ENCODE data around the gene GALNT3. TPM values are rescaled to one million over a fixed set of nuclear protein-coding genes. Genes with fewer than 3 reads are reported as not detected.

GALNT3 gene
- total RNA-seq, 2 experiments from 2014 or later = 27.7 to 28.0 TPM

- Mint-ChIP-seq H3K36me3 (ENCODE audit: low read depth) (peaks cover 14% of the 10 kb centered on the region), H3K9me3 (no peaks in the 10 kb centered on the region), H3K4me1 (peaks cover 1% of the 10 kb centered on the region), H3K4me3 (no peak overlapping the region), H3K27ac (no peak overlapping the region), H3K27me3 (no peaks in the 10 kb centered on the region)
- no peak for DNase-seq
- POLR2A ChIA-PET = no interaction called here
- CTCF ChIA-PET = no interaction called here
These were observed 27.6 kb downstream of the GALNT3 start for GRCh38 chr2:165766326-165766927.

GRCh38 chr2:165762723-165763122 is 31.3 kb downstream of the GALNT3 start:
- Mint-ChIP-seq H3K36me3 (ENCODE audit: low read depth) (peaks cover 18% of the 10 kb centered on the region), H3K9me3 (no peaks in the 10 kb centered on the region), H3K27ac (no peak overlapping the region), H3K4me1 (peaks cover 1% of the 10 kb centered on the region), H3K4me3 (no peak overlapping the region), H3K27me3 (no peaks in the 10 kb centered on the region)
- no peak for DNase-seq
- ChIA-PET POLR2A (no interaction called here), CTCF (no interaction called here)

- Mint-ChIP-seq H3K36me3 (ENCODE audit: low read depth) (peaks cover 30% of the 10 kb centered on the region), H3K27ac (no peak overlapping the region), H3K9me3 (no peaks in the 10 kb centered on the region), H3K27me3 (no peaks in the 10 kb centered on the region), H3K4me3 (no peak overlapping the region), H3K4me1 (no peaks in the 10 kb centered on the region)
- ChIA-PET POLR2A (no interaction called here), CTCF (no interaction called here)
- no peak for DNase-seq
These were observed 36.0 kb downstream of the GALNT3 start for GRCh38 chr2:165757906-165758675.

GRCh38 chr2:165746501-165746900 is 47.5 kb downstream of the GALNT3 start:
- ChIA-PET CTCF (no interaction called here), POLR2A (interaction anchor here (1.0 kb wide), 1 partner anchor 9 kb away, joined by 3 read pairs; no protein-coding TSS in a partner anchor)
- Mint-ChIP-seq H3K4me3 (no peak overlapping the region), H3K4me1 (peaks cover 3% of the 10 kb centered on the region), H3K36me3 (ENCODE audit: low read depth) (peaks cover 50% of the 10 kb centered on the region), H3K9me3 (no peaks in the 10 kb centered on the region), H3K27ac (no peak overlapping the region), H3K27me3 (no peaks in the 10 kb centered on the region)
- DNase-seq = no peak

- no peaks in the 10 kb centered on the region for H3K27me3 Mint-ChIP-seq
- no peak overlapping the region for H3K27ac Mint-ChIP-seq
- H3K9me3 Mint-ChIP-seq = no peaks in the 10 kb centered on the region
- peaks cover 50% of the 10 kb centered on the region for H3K36me3 Mint-ChIP-seq (ENCODE audit: low read depth)
- no peak overlapping the region for H3K4me3 Mint-ChIP-seq
- CTCF ChIA-PET = no interaction called here
- DNase-seq = no peak
- POLR2A ChIA-PET = no interaction called here
- peaks cover 3% of the 10 kb centered on the region for H3K4me1 Mint-ChIP-seq
These were observed 48.1 kb downstream of the GALNT3 start for GRCh38 chr2:165745916-165746315.

- H3K27ac Mint-ChIP-seq = no peak overlapping the region
- peaks cover 34% of the 10 kb centered on the region for H3K36me3 Mint-ChIP-seq (ENCODE audit: low read depth)
- peaks cover 3% of the 10 kb centered on the region for H3K4me1 Mint-ChIP-seq
- H3K27me3 Mint-ChIP-seq = no peaks in the 10 kb centered on the region
- CTCF ChIA-PET = no interaction called here
- POLR2A ChIA-PET = no interaction called here
- no peaks in the 10 kb centered on the region for H3K9me3 Mint-ChIP-seq
- no peak overlapping the region for H3K4me3 Mint-ChIP-seq
- DNase-seq = no peak
These were observed 50.6 kb downstream of the GALNT3 start for GRCh38 chr2:165743442-165743841.

GRCh38 chr2:165725421-165725820 is 68.6 kb downstream of the GALNT3 start:
- no peaks in the 10 kb centered on the region for H3K9me3 Mint-ChIP-seq
- DNase-seq = no peak
- H3K27ac Mint-ChIP-seq = no peak overlapping the region
- POLR2A ChIA-PET = no interaction called here
- H3K36me3 Mint-ChIP-seq (ENCODE audit: low read depth) = no peaks in the 10 kb centered on the region
- H3K4me3 Mint-ChIP-seq = no peak overlapping the region
- H3K27me3 Mint-ChIP-seq = peaks cover 7% of the 10 kb centered on the region
- CTCF ChIA-PET = no interaction called here
- H3K4me1 Mint-ChIP-seq = no peaks in the 10 kb centered on the region

- ChIA-PET CTCF (no interaction called here), POLR2A (no interaction called here)
- Mint-ChIP-seq H3K9me3 (no peaks in the 10 kb centered on the region), H3K27me3 (peaks cover 6% of the 10 kb centered on the region), H3K4me3 (no peak overlapping the region), H3K27ac (no peak overlapping the region), H3K4me1 (no peaks in the 10 kb centered on the region), H3K36me3 (ENCODE audit: low read depth) (no peaks in the 10 kb centered on the region)
- no peak for DNase-seq
These were observed 73.5 kb downstream of the GALNT3 start for GRCh38 chr2:165720511-165720910.

GRCh38 chr2:165718610-165719210 is 75.3 kb downstream of the GALNT3 start:
- peaks cover 5% of the 10 kb centered on the region for H3K27me3 Mint-ChIP-seq
- H3K36me3 Mint-ChIP-seq (ENCODE audit: low read depth) = no peaks in the 10 kb centered on the region
- H3K27ac Mint-ChIP-seq = no peak overlapping the region
- no peaks in the 10 kb centered on the region for H3K4me1 Mint-ChIP-seq
- no peak overlapping the region for H3K4me3 Mint-ChIP-seq
- no peaks in the 10 kb centered on the region for H3K9me3 Mint-ChIP-seq
- no peak for DNase-seq
- CTCF ChIA-PET = no interaction called here
- POLR2A ChIA-PET = no interaction called here

GRCh38 chr2:165716091-165716490 is 78.0 kb downstream of the GALNT3 start:
- Mint-ChIP-seq H3K27ac (no peak overlapping the region), H3K9me3 (no peaks in the 10 kb centered on the region), H3K36me3 (ENCODE audit: low read depth) (no peaks in the 10 kb centered on the region), H3K4me3 (no peak overlapping the region), H3K27me3 (peaks cover 4% of the 10 kb centered on the region), H3K4me1 (no peaks in the 10 kb centered on the region)
- POLR2A ChIA-PET = no interaction called here
- CTCF ChIA-PET = no interaction called here
- no peak for DNase-seq

- H3K4me1 Mint-ChIP-seq = no peaks in the 10 kb centered on the region
- DNase-seq = no peak
- ChIA-PET CTCF (no interaction called here), POLR2A (no interaction called here)
- H3K27me3 Mint-ChIP-seq = peaks cover 2% of the 10 kb centered on the region
- no peaks in the 10 kb centered on the region for H3K9me3 Mint-ChIP-seq
- H3K27ac Mint-ChIP-seq = no peak overlapping the region
- no peaks in the 10 kb centered on the region for H3K36me3 Mint-ChIP-seq (ENCODE audit: low read depth)
- no peak overlapping the region for H3K4me3 Mint-ChIP-seq
These were observed 87.0 kb downstream of the GALNT3 start for GRCh38 chr2:165706960-165707487.

- Mint-ChIP-seq H3K27ac (no peak overlapping the region), H3K4me3 (no peak overlapping the region), H3K9me3 (no peaks in the 10 kb centered on the region), H3K4me1 (no peaks in the 10 kb centered on the region), H3K27me3 (peaks cover 21% of the 10 kb centered on the region), H3K36me3 (ENCODE audit: low read depth) (no peaks in the 10 kb centered on the region)
- POLR2A ChIA-PET = no interaction called here
- no peak for DNase-seq
- CTCF ChIA-PET = interaction anchor here (0.8 to 1.6 kb wide), 2 partner anchors 11 to 173 kb away, joined by 3 to 6 read pairs; no protein-coding TSS in a partner anchor
These were observed 92.9 kb downstream of the GALNT3 start for GRCh38 chr2:165701147-165701546.

- ChIA-PET CTCF (interaction anchor here (1.6 kb wide), 1 partner anchor 10 kb away, joined by 6 read pairs; no protein-coding TSS in a partner anchor), POLR2A (no interaction called here)
- Mint-ChIP-seq H3K27ac (no peak overlapping the region), H3K36me3 (ENCODE audit: low read depth) (no peaks in the 10 kb centered on the region), H3K9me3 (no peaks in the 10 kb centered on the region), H3K4me1 (no peaks in the 10 kb centered on the region), H3K4me3 (no peak overlapping the region), H3K27me3 (peaks cover 21% of the 10 kb centered on the region)
- DNase-seq = no peak
These were observed 93.5 kb downstream of the GALNT3 start for GRCh38 chr2:165700531-165700930.
